PC-9 (cell line): ENCODE results near the gene CGRRF1. TPM values are rescaled to one million over a fixed set of nuclear protein-coding genes. Genes with fewer than 3 reads are reported as not detected.

Source experiments
- BruUV-seq: library from RNA; stranded (reverse); fragments of 400-500 nt; replicated peaks from 2 replicates; lab custom pipeline; 2021; lab: Mats Ljungman, UMichigan
- CTCF ChIA-PET: fragments of 300-600 bp; sonication (Branson Sonifier 250); formaldehyde crosslinking; loops from one replicate; lab custom pipeline; 2022; ENCODE audit warnings: antibody characterized with exemption; lab: Charles Lee
- POLR2A ChIA-PET: fragments of 300-600 bp; sonication (Branson Sonifier 250); formaldehyde crosslinking; loops from one replicate; lab custom pipeline; 2022; ENCODE audit warnings: antibody characterized with exemption; ENCODE audit not compliant: unreplicated experiment; lab: Charles Lee
- DNase-seq, 2 experiments: peaks; one replicate each; pipeline versions ENCODE4 v3.0.0 to v3.0.0-alpha.2; 2015 to 2022; ENCODE audit warnings: mixed read lengths in 1 of 2
- H2AFZ ChIP-seq: fragments of 200-600 bp; sonication (generic); 2 replicates; pipeline ENCODE4 v1.8.1; 2017; ENCODE audit warnings: antibody characterized with exemption
- H3F3A ChIP-seq: fragments of 200-600 bp; sonication (generic); 2 replicates; pipeline ENCODE4 v1.8.1; 2017; ENCODE audit warnings: antibody characterized with exemption, mild to moderate bottlenecking, low read depth; ENCODE audit not compliant: insufficient read depth
- H3K27ac ChIP-seq: fragments of 200-600 bp; sonication (generic); 2 replicates; pipeline ENCODE4 v1.6.1; 2016; ENCODE audit warnings: mixed run types
- H3K27me3 ChIP-seq: fragments of 200-600 bp; sonication (generic); 2 replicates; pipeline ENCODE4 v1.6.1; 2016; ENCODE audit warnings: low read depth, mixed run types; ENCODE audit not compliant: insufficient read depth
- H3K36me3 ChIP-seq: fragments of 200-600 bp; sonication (generic); 2 replicates; pipeline ENCODE4 v1.6.1; 2016; ENCODE audit warnings: low read depth, mixed run types
- H3K4me1 ChIP-seq: fragments of 200-600 bp; sonication (generic); replicated peaks from 2 replicates; pipeline ENCODE4 v1.6.1; 2016; ENCODE audit warnings: mixed run types; ENCODE audit not compliant: insufficient read depth
- H3K4me2 ChIP-seq: fragments of 200-600 bp; sonication (generic); 2 replicates; pipeline ENCODE4 v1.6.1; 2017; ENCODE audit warnings: mixed run types
- H3K4me3 ChIP-seq: fragments of 200-600 bp; sonication (generic); 2 replicates; pipeline ENCODE4 v1.6.1; 2016; ENCODE audit warnings: mixed run types
- H3K79me2 ChIP-seq: fragments of 200-600 bp; sonication (generic); 2 replicates; pipeline ENCODE4 v1.6.1; 2017; ENCODE audit warnings: low read depth, mixed run types
- H3K9me2 ChIP-seq: fragments of 200-600 bp; sonication (generic); 2 replicates; pipeline ENCODE4 v1.8.1; 2017; ENCODE audit warnings: mild to moderate bottlenecking; ENCODE audit not compliant: insufficient read depth
- H3K9me3 ChIP-seq: fragments of 200-600 bp; sonication (generic); 2 replicates; pipeline ENCODE4 v1.8.1; 2016; ENCODE audit warnings: low read depth; ENCODE audit not compliant: insufficient read depth
- H4K20me1 ChIP-seq: fragments of 200-600 bp; sonication (generic); 2 replicates; pipeline ENCODE4 v1.8.1; 2017; ENCODE audit not compliant: insufficient read depth
- EZH2 ChIP-seq: fragments of 200-600 bp; sonication (generic); IDR thresholded peaks from 2 replicates; pipeline ENCODE4 v1.8.0; 2017; ENCODE audit warnings: antibody characterized with exemption, low read depth
- intact Hi-C: fragments of 100-400 bp; cut with micrococcal nuclease; formaldehyde crosslinking; loops from one replicate; pipeline ENCODE4 v1.10.0; 2022; ENCODE audit not compliant: unreplicated experiment
- total RNA-seq: library from RNA; stranded (reverse); gene quantifications from 2 replicates; pipeline ENCODE4 v1.2.3, GENCODE V29; 2021
- TF ChIP-seq, protein P1 (sequence below): fragments of 200-600 bp; sonication (generic); conservative IDR thresholded peaks from 2 replicates; pipeline ENCODE4 v1.6.1; 2017; ENCODE audit warnings: mixed run types, antibody characterized with exemption, mild to moderate bottlenecking, moderate library complexity

CGRRF1 gene
- total RNA-seq, 1 experiment from 2014 or later = 11.3 TPM

DNA sequence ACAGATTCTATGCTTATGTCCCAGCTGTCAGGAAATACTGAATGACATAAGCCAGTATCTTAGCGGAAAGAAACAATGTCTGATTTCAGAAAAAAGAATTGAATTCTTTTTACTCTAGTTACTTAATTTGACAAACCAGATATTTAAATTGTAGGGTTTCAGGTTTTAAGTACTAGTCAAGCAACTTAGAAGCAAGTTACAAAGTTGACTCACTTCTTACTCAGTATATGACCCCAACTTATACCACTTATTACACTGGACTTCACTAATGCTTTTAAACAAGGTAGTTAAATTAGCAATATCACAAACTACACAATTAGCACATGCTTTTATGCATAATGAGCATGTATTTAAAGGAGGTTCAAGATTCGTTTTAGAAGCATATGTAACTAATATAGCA is 28.0 kb upstream of the CGRRF1 start:
- CTCF ChIA-PET = interaction anchor here (0.7 kb wide), 1 partner anchor 22 kb away, joined by 3 read pairs; no protein-coding TSS in a partner anchor
- intact Hi-C loops = loop anchor here (10.0 kb wide), 1 partner anchor 173 kb away; no protein-coding TSS in a partner anchor
- Histone ChIP-seq H3K4me3 (peak overlapping the region; percentile 42; the same call in 1 of the 2 replicates), H3K36me3 (peaks cover 32% of the 10 kb centered on the region), H3K4me2 (peak overlapping the region; percentile 79), H4K20me1 (no peaks in the 10 kb centered on the region), H3K27me3 (no peaks in the 10 kb centered on the region), H3K9me2 (no peaks in the 10 kb centered on the region; the same call in 1 of the 2 replicates), H2AFZ (no peak overlapping the region), H3F3A (peaks cover 42% of the 10 kb centered on the region), H3K27ac (peak overlapping the region; percentile 93), H3K79me2 (peaks cover 51% of the 10 kb centered on the region), H3K9me3 (no peaks in the 10 kb centered on the region; the same call in none of the 2 replicates), H3K4me1 (peaks cover 42% of the 10 kb centered on the region)
- TF ChIP-seq EZH2 = no peak
- TF ChIP-seq, protein P1, sequence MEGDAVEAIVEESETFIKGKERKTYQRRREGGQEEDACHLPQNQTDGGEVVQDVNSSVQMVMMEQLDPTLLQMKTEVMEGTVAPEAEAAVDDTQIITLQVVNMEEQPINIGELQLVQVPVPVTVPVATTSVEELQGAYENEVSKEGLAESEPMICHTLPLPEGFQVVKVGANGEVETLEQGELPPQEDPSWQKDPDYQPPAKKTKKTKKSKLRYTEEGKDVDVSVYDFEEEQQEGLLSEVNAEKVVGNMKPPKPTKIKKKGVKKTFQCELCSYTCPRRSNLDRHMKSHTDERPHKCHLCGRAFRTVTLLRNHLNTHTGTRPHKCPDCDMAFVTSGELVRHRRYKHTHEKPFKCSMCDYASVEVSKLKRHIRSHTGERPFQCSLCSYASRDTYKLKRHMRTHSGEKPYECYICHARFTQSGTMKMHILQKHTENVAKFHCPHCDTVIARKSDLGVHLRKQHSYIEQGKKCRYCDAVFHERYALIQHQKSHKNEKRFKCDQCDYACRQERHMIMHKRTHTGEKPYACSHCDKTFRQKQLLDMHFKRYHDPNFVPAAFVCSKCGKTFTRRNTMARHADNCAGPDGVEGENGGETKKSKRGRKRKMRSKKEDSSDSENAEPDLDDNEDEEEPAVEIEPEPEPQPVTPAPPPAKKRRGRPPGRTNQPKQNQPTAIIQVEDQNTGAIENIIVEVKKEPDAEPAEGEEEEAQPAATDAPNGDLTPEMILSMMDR = no peak
- BruUV-seq = TSS peak; percentile 74
- DNase-seq = peak in 1 of 2 experiments; percentile 64
- POLR2A ChIA-PET = interaction anchor here (0.7 kb wide), 4 partner anchors 208 to 644 kb away, joined by 3 to 9 read pairs (median 4); no protein-coding TSS in a partner anchor

- peaks cover 27% of the 10 kb centered on the region for H3K36me3 ChIP-seq
- ChIA-PET POLR2A (no interaction called here), CTCF (interaction anchor here (0.6 kb wide), 1 partner anchor 41 kb away, joined by 3 read pairs; no protein-coding TSS in a partner anchor)
- H3K27me3 ChIP-seq = no peaks in the 10 kb centered on the region
- no peaks in the 10 kb centered on the region; the same call in 1 of the 2 replicates for H3K9me2 ChIP-seq
- TF ChIP-seq, protein P1 = no peak
- TF ChIP-seq EZH2 = no peak
- H2AFZ ChIP-seq = no peak overlapping the region
- H3K4me1 ChIP-seq = peaks cover 49% of the 10 kb centered on the region
- DNase-seq = no peak
- H3K27ac ChIP-seq = peak overlapping the region; percentile 93; the same call in 1 of the 2 replicates
- H3F3A ChIP-seq = peaks cover 51% of the 10 kb centered on the region
- intact Hi-C loops = loop anchor here (10.0 kb wide), 1 partner anchor 172 kb away; no protein-coding TSS in a partner anchor
- H3K4me3 ChIP-seq = no peak overlapping the region
- no peaks in the 10 kb centered on the region; the same call in none of the 2 replicates for H3K9me3 ChIP-seq
- H4K20me1 ChIP-seq = no peaks in the 10 kb centered on the region
- peaks cover 66% of the 10 kb centered on the region for H3K79me2 ChIP-seq
- no TSS peak for BruUV-seq
- peak overlapping the region; percentile 79 for H3K4me2 ChIP-seq
Observed at GRCh38 chr14:54483073-54483745, 26.5 kb upstream of the CGRRF1 start.

GRCh38 chr14:54483846-54484245 is 25.9 kb upstream of the CGRRF1 start:
- Histone ChIP-seq H3K4me3 (no peak overlapping the region), H3K4me1 (peaks cover 49% of the 10 kb centered on the region), H3K9me3 (no peaks in the 10 kb centered on the region; the same call in 1 of the 2 replicates), H2AFZ (no peak overlapping the region), H3K27ac (no peak overlapping the region), H3K36me3 (peaks cover 21% of the 10 kb centered on the region), H3K27me3 (no peaks in the 10 kb centered on the region), H3K79me2 (peaks cover 68% of the 10 kb centered on the region), H3K9me2 (no peaks in the 10 kb centered on the region; the same call in 1 of the 2 replicates), H3K4me2 (no peak overlapping the region), H3F3A (peaks cover 56% of the 10 kb centered on the region), H4K20me1 (no peaks in the 10 kb centered on the region)
- intact Hi-C loops = loop anchor here (10.0 kb wide), 1 partner anchor 171 kb away; no protein-coding TSS in a partner anchor
- ChIA-PET POLR2A (interaction anchor here (0.7 kb wide), 1 partner anchor 671 kb away, joined by 7 read pairs; no protein-coding TSS in a partner anchor), CTCF (no interaction called here)
- no TSS peak for BruUV-seq
- no peak for TF ChIP-seq EZH2
- TF ChIP-seq, protein P1 = no peak
- no peak for DNase-seq
